MM.1S (cell line): ENCODE data around the gene TMTC4.

ENCODE experiments used
- DNase-seq: peaks from one replicate; pipeline ENCODE4 v3.0.0-alpha.2; 2015
- H2AFZ ChIP-seq: fragments of 300-600 bp; sonication (generic); 2 replicates; pipeline ENCODE4 v1.6.0; 2016; ENCODE audit warnings: antibody characterized with exemption, low read length
- H3F3A ChIP-seq: fragments of 300-600 bp; sonication (generic); 2 replicates; pipeline ENCODE4 v1.6.1; 2016; ENCODE audit warnings: mild to moderate bottlenecking, antibody characterized with exemption, low read length, moderate library complexity, mixed read lengths; ENCODE audit not compliant: insufficient read depth
- H3K27ac ChIP-seq: fragments of 300-600 bp; sonication (generic); 2 replicates; pipeline ENCODE4 v1.5.1; 2016; ENCODE audit warnings: mild to moderate bottlenecking, low read length
- H3K27me3 ChIP-seq: fragments of 300-600 bp; sonication (generic); replicated peaks from 2 replicates; pipeline ENCODE4 v1.6.0; 2016; ENCODE audit warnings: low read length; ENCODE audit not compliant: insufficient read depth
- H3K36me3 ChIP-seq: fragments of 300-600 bp; sonication (generic); replicated peaks from 2 replicates; pipeline ENCODE4 v1.6.1; 2016; ENCODE audit warnings: mild to moderate bottlenecking, low read length, mixed read lengths; ENCODE audit not compliant: insufficient read depth
- H3K4me1 ChIP-seq: fragments of 300-600 bp; sonication (generic); 2 replicates; pipeline ENCODE4 v1.6.1; 2016; ENCODE audit warnings: low read length, mixed read lengths
- H3K4me2 ChIP-seq: fragments of 300-600 bp; sonication (generic); 2 replicates; pipeline ENCODE4 v1.6.0; 2016; ENCODE audit warnings: low read depth, low read length
- H3K4me3 ChIP-seq: fragments of 300-600 bp; sonication (generic); 2 replicates; pipeline ENCODE4 v1.5.1; 2016; ENCODE audit warnings: low read length, mixed read lengths
- H3K79me2 ChIP-seq: fragments of 300-600 bp; sonication (generic); 2 replicates; pipeline ENCODE4 v1.6.1; 2016; ENCODE audit warnings: mixed run types, low read length, mixed read lengths
- H3K9ac ChIP-seq: fragments of 300-600 bp; sonication (generic); 2 replicates; pipeline ENCODE4 v1.6.1; 2016; ENCODE audit warnings: low read length, mixed read lengths
- H3K9me2 ChIP-seq: fragments of 300-600 bp; sonication (generic); replicated peaks from 2 replicates; pipeline ENCODE4 v1.6.1; 2016; ENCODE audit warnings: mild to moderate bottlenecking, low read length, mixed read lengths; ENCODE audit not compliant: insufficient read depth
- H3K9me3 ChIP-seq: fragments of 300-600 bp; sonication (generic); replicated peaks from 2 replicates; pipeline ENCODE4 v1.6.1; 2016; ENCODE audit warnings: mild to moderate bottlenecking, low read length, mixed read lengths; ENCODE audit not compliant: insufficient read depth
- H4K20me1 ChIP-seq: fragments of 300-600 bp; sonication (generic); 2 replicates; pipeline ENCODE4 v1.6.1; 2016; ENCODE audit warnings: mild to moderate bottlenecking, low read length, moderate library complexity, mixed read lengths; ENCODE audit not compliant: insufficient read depth
- CTCF ChIP-seq: fragments of 300-600 bp; sonication (generic); IDR thresholded peaks from 2 replicates; pipeline ENCODE4 v1.5.1; 2016; ENCODE audit warnings: antibody characterized with exemption, low read length, mixed read lengths
- EZH2 ChIP-seq: fragments of 300-600 bp; sonication (generic); optimal IDR thresholded peaks from 2 replicates; pipeline ENCODE3; 2017; ENCODE audit warnings: low read depth, mild to moderate bottlenecking, antibody characterized with exemption, low read length, mixed read lengths
- EZH2phosphoT487 ChIP-seq: fragments of 300-600 bp; sonication (generic); IDR thresholded peaks from 2 replicates; pipeline ENCODE4 v1.6.1; 2018; ENCODE audit warnings: antibody characterized with exemption, low read length

TMTC4 gene

GRCh38 chr13:100674572-100674871 is at the start of gene TMTC4:
TMTC4 (minus strand) TSS chr13:100674795; CDS start chr13:100670362, 4,433 bp downstream.
- no peak within 1 kb of the TSS for H3K27ac ChIP-seq
- no peaks in the 10 kb centered on the region for H3K27me3 ChIP-seq
- no peaks in the 10 kb centered on the region for H3K9me3 ChIP-seq

GRCh38 chr13:100722517-100722916 is 47.9 kb upstream of the TMTC4 start:
- H3K9me2 ChIP-seq, result no peaks in the 10 kb centered on the region
- no peak overlapping the region for H2AFZ ChIP-seq

More at GRCh38 chr13:100674572-100674871, at the start of gene TMTC4:
- Histone ChIP-seq H4K20me1 (no peaks in the 10 kb centered on the region), H2AFZ (peak within 1 kb of the TSS; percentile 93), H3F3A (0 out of 2 replicates have a peak, but pooled peaks cover 3% of the 10 kb centered on the region), H3K4me3 (peak within 1 kb of the TSS; percentile 89), H3K4me2 (peak within 1 kb of the TSS; percentile 84), H3K79me2 (0 out of 2 replicates have a peak, but pooled peaks cover 5% of the 10 kb centered on the region), H3K36me3 (no peaks in the 10 kb centered on the region), H3K9ac (peak within 1 kb of the TSS; percentile 63), H3K9me2 (no peaks in the 10 kb centered on the region), H3K4me1 (0 out of 2 replicates have a peak, but pooled peaks cover 4% of the 10 kb centered on the region)
- TF ChIP-seq EZH2phosphoT487 (no peak), EZH2 (no peak), CTCF (no peak)
- DNase-seq, result no peak

GRCh38 chr13:100721885-100722512 is 47.4 kb upstream of the TMTC4 start:
- H3K4me2 ChIP-seq, result no peak overlapping the region
- H3K4me3 ChIP-seq, result no peak overlapping the region
- H3K9me3 ChIP-seq, result no peaks in the 10 kb centered on the region
- no peaks in the 10 kb centered on the region for H3K79me2 ChIP-seq
- H3F3A ChIP-seq, result no peaks in the 10 kb centered on the region
- H3K9me2 ChIP-seq, result no peaks in the 10 kb centered on the region
- peak; percentile 59 for DNase-seq
- H3K27me3 ChIP-seq, result no peaks in the 10 kb centered on the region
- H3K4me1 ChIP-seq, result no peaks in the 10 kb centered on the region
- H4K20me1 ChIP-seq, result no peaks in the 10 kb centered on the region
- H3K36me3 ChIP-seq, result no peaks in the 10 kb centered on the region
- TF ChIP-seq EZH2 (no peak), CTCF (peak; percentile 74)
- H3K9ac ChIP-seq, result no peak overlapping the region
- H3K27ac ChIP-seq, result no peak overlapping the region
- no peak overlapping the region for H2AFZ ChIP-seq

More at GRCh38 chr13:100722517-100722916, 47.9 kb upstream of the TMTC4 start:
- Histone ChIP-seq H3K79me2 (no peaks in the 10 kb centered on the region), H3K27me3 (no peaks in the 10 kb centered on the region), H3K9me3 (no peaks in the 10 kb centered on the region), H3K4me1 (no peaks in the 10 kb centered on the region), H3K4me3 (no peak overlapping the region), H3K36me3 (no peaks in the 10 kb centered on the region), H3K4me2 (no peak overlapping the region), H3F3A (no peaks in the 10 kb centered on the region), H4K20me1 (no peaks in the 10 kb centered on the region), H3K27ac (no peak overlapping the region), H3K9ac (no peak overlapping the region)
- no peak for DNase-seq
- TF ChIP-seq CTCF, result no peak
- no peak for TF ChIP-seq EZH2phosphoT487
- TF ChIP-seq EZH2, result no peak
